Tongue (tissue), 2 donors: ENCODE measurements around the gene ZFYVE1. TPM values are rescaled to one million over a fixed set of nuclear protein-coding genes. Genes with fewer than 3 reads are reported as not detected.
"Not testable (repeated sequence)": the region's sequence is repeated elsewhere in the genome, so short reads cannot be mapped to it uniquely, and the experiment has no call there.

Experiments used
- DNase-seq: peaks from one replicate; pipeline ENCODE4 v3.0.0-alpha.2; 2015
- total RNA-seq: library from RNA; depleted of rRNA; stranded (reverse); fragments of >200 nt; gene quantifications from one replicate; pipeline ENCODE4 v1.2.3, GENCODE V29; 2014

Gene ZFYVE1
- total RNA-seq, 1 donor from 2014 or later = 15.3 TPM

DNA sequence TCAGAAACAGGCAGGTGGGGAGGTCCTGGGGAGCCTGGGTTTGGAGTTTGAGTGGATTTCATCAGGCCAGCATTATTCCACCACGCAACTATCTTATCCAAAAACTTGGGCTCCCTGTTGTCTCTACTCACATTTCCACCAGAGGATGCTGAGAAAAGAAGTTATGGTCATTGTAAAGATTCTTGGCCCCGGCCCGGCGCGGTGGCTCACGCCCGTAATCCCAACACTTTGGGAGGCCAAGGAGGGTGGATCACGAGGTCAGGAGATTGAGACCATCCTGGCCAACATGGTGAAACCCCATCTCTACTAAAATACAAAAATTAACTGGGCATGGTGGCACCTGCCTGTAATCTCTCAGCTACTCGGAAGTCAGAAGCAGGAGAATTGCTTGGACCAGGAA is 70.2 kb downstream of the ZFYVE1 start:
- DNase-seq = not testable (repeated sequence)

DNA sequence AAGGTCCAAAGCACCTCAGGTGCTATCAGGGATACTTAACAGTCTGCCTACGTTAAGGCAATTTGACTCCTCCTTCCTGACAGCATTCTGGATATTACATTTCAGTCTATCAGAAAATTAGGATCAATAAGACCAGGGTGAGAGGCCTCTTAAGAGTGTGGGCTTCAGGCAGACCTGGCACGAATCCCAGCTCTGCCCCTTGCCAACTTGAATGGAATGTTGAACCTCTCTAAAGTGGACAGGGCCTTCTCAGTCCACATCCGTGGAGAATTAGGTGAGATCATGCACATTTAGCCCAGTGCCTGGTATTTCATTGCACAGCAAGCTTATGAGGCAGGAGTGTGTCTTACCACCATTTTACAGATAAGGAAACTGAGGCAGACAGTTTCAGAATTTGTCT is 74.7 kb downstream of the ZFYVE1 start:
- DNase-seq = no peak

DNA sequence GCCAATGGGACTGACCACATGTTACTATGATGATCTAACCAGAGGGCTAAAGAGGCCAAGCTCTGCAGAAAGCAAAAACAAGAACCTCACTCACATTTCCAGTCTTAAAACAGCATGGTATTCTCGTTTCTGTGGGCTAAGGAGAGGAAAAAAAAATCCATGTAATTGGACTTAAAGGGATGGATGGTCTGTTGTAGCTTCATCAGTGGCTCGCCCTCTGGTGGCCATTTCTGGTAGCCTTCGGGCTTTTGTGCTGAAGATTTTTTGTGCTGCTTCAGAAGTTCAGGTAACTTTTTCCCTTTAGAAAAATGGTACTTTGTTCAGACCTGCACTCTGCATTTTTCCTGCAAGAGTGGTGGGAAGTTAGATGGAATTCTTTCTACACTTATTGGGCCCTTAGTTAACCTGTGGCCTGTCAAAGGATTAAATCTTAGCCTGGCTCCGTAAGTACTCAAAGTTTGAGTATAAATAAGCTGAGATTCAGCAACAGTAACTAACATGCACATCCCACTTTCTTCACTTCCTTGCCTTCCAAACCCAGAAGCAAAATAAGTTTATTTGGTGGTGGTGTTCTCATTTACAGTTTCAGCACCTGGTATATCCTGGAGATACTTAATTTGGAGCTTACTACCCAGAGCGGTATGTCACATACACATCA is 78.3 kb downstream of the ZFYVE1 start:
- DNase-seq = peak; percentile 77

DNA sequence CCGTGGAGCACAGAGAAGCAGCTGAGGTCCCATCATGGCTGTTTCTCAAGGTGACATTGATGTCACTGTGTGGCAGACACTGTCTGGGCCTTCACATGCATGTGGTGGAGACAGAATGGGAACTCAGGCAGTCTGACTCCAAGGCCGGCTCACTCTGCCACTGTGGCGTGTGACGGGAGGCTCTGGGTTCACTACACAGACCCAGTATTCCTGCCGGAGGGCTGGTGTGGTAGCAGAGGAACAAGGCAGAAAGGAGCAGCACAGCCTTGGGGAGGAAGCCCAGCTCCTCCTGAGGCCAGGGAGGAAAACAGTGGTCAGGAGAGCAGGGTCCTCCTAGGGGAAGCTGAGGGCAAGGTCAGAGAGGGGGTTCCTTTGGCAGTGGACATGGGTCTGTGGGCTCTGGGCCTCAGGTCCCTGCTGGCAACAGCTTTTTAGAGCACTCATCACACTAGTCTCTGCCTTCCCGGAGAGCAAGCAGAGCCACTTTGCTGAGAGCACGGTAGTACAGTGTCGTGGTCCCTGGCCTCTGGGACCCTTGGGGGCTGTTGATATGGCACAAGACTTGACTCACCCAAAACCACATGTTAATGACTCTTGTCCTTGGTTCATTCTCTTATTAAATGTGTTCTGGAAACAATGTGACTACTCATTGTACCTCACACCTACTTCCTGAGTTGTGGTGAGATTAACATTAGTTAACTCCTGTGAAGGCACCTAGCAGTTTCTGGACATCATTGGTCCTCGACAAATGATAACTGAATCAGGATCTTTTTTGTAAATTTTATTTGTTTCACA is 79.3 kb downstream of the ZFYVE1 start:
- no peak for DNase-seq

DNA sequence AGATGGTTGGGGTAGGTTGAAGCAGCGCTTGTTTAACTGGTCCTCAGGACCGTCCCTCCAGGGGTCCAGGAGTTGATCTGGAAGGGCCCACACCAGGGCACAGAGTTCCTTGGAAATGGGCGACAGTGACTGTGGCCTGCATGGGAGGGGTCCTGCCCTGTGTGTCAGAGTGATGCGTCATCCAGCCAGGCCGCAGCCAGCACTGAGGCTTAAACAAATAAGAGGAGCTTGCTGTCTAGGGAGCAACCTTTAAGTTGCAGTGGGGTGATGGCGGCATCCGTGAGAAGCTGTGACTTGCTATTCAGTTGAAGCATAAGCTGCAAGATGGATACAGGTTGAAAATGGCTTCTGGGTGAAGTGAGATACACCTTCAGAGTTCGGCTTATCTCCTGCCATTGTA is 80.4 kb downstream of the ZFYVE1 start:
- no peak for DNase-seq

DNA sequence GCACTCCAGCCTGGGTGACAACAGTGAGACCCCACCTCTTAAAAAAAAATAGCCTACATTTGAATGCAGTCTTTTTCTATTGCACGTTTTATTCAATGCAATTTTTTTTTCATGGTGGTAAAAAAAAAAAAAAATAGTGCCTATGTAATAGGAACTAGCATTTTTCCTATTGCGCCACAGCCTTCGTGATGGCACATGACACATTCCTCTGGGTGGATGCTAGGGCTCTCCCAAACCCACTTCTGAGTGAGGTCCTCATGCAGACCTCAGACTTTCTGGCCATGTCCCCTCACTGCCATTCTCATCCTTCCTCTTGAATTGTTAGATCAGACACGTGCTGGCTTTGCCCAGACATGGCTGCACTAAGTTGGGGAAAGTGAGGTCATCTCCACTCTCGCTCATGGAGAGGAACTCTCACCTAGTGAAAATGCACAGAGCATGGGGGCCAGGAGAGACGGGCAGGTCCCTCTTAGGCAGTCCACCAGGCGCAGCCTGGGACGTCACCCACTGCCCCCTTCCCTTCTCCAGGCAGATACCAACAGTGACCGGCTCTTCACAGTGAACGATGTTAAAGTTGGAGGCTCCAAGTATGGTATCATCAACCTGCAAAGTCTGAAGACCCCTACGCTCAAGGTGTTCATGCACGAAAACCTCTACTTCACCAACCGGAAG is 81.4 kb downstream of the ZFYVE1 start:
- no peak for DNase-seq

DNA sequence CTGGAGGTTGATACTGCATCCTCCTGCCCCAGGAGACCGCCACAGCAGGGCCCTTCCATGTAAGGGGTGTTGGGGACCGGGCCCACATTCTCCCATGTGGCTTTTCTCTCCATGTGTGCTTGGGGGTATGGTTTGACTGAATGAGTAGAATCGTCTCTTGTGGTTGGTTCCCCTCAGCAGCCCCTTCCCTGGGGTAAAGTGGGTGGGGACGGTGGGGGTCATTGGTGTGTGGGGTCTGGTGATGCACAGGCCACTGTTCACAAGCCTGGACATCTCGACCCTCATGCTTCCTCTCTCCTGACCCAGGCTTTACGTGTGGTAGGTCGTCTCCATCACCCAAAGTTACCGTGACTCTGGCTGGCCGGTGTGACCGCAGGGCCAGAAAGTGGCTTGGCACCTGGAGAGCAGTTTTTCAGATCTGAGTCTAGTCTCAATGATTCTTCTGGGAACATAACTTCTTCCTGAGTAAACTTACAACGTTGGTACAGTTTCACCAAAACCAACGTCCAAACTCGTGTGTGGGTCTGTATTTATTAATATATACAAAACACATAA is 83.0 kb downstream of the ZFYVE1 start:
- DNase-seq = no peak

DNA sequence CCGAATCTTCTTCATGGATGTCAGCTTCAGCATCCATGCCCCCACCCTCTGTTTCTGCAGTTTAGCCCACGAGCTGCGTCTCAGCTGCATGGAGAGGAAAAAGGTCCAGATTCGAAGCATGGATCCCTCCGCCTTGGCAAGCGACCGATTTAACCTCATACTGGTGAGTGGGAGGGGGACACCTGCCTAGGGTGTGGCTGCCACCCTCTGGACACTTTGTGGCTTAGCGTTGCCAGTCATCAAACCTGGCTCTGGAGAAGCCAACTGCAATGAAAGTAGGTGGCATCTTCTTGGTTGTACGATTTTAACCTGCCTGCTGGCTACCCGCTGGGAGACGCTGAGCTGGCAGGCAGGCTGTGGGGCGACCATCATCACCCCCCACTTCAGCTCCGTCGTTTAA is 84.0 kb downstream of the ZFYVE1 start:
- DNase-seq = no peak

DNA sequence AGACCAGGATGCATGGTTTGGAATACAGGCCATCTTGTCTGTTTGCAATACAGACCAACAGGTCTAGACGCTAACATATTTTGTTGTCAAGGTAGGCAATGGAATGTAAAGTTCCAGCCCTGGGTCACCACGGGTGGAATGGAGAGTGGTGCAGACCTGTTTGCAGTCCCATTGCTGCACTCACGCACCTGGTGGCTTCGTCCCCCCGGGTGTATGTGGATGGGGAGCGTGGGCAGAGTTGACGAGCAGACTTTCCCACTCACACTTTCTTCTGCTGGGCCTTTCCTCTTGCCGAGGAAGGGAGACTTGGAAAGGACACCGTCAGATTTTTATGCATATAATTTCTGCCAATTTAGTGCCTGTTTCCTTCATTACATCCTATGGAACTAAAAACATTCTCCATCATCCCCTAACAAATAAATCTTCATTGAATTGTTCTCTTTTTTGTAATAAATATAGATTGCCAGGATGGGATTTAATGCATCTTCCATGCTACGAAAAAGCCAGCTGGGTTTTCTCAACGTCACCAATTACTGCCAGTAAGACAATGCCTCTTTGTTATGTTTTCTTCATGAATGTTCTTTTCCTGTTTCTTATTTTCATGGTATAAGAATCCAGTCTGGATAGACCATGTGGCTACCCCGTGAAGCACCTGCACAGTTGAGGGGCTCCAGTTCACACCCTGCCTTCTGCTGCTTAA is 85.5 kb downstream of the ZFYVE1 start:
- DNase-seq = peak; percentile 81

DNA sequence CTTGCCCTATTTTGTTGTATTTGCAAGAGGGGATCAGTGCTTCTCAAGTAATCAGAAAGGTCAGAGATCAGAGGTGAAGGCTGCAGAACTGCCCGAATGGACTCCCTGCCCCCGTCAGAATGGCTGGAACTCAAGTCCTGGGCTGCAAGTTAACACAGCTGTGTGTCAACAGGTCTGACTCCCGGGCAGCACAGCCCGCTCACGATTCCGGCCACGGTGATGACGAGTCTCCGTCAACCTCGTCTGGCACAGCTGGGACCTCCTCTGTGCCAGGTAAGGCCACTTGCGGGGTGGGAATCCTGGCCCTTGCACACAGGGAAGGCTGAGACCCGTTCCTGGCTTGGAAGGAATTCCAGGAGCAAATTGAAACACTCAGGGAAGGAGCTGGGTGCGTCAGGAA is 87.3 kb downstream of the ZFYVE1 start:
- DNase-seq = no peak

DNA sequence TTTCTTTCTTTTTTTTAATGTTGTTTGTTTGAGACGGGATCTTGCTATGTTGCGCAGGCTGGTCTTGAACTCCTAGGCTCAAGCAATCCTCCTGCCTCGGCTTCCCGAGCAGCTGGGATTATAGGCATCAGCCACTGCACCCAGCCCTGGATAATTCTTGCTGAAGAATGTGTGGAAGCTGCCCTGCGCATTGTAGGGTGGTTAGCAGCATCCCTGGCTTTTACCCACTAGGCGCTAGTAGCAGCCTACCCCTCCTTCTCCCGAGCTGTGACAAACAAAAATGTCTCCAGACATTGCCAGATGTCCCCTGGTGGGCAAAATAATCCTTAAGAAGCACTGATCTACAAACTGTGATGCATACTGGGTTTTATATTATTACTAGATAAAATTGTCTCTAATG is 94.0 kb downstream of the ZFYVE1 start:
- no peak for DNase-seq

DNA sequence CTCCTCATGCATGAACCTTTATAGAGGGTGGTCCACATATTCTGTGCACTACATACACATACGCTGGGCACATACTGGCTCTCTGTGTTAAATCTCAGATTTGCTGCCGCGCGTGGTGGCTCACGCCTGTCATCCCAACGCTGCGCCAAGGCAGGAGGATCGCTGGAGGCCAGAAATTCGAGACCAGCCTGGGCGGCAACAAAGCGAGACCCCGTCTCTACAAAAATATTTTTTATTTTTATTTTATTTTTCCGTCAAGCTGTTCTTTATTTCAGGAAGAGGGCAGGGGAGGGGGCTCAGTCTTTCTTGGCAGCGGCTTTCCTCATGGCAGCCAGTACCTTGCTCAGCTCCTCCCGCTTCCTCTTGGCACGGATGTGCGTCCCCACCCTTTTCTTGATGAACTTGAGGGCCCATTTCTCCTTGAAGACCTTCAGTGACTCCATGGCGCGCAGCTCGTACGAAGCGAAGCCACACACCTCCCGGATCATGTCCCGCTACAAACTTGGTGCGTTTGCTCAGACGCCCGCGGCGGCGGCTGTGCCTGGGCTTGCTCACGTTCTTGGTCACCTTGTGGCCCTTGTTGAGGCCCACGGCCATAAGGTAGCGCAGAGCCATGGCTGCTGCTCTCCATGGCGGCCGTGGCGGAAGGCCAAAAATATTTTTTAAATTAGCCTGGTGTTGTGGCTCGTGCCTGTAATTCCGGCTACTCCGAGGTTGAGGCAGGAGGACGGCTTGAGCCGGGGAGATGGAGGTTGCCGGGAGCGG is 97.4 kb downstream of the ZFYVE1 start:
- DNase-seq = no peak

DNA sequence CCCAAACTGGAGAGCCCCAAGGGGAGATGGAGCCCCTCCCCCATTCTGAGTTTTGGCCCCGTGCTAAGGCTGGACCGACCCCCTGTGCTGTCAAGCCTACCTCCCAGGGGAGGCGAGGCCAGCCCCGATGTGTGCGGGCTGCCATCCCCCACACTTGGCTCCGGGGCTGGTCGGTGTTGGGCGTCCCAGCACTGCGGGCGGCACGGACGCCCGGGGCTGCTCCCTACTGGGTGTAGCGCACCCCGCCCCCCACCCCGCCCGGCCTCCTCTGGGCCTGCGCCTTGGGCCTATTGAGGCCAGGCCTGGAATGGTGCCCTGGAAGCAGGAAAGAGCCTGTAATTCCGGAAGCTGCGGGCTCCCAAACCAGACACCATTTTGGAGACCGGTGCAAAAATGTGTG is 98.0 kb downstream of the ZFYVE1 start:
- DNase-seq = no peak

DNA sequence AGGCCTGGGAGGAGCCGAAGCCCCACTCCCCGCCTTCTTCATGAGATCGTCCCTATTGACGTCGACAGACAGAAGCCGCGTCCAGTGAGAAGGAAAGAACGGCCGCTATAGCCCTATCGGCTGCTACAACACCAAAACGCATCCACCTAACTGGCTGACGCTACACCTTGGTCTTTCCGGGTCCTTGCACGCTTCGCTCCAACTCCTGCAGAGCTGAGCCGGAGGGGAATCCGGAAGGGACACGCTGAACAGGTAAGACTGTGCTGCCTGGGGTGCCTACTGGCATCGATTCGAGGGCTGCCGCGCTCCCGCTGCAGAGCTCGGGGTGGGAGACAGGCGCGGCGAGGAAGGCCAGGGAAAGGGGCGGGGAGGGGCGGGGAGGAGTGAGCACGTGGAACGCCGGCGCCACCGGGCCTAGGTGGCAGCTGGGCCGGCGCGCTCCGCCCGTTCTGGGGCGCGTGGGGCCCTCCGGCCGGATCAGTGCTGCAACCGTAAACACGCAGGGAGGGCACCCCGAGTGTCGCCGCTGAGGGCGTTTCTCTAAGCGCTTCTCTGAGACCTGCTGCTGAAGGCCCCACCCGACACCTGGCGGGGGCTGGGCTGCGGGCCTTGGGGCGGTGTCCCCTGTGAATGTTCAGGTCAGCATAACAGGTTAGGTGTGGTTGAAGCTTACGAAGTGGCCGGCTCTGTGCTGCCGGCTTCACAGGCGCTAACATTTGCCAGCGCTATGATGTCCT is 100.4 kb downstream of the ZFYVE1 start, which contains the start of gene DCAF4:
TSS of gene DCAF4 (plus strand) at position 173 of the 737 bp plus-strand sequence. CDS start 11,515 bp downstream, outside the sequence.
- peak; percentile 99 for DNase-seq

DNA sequence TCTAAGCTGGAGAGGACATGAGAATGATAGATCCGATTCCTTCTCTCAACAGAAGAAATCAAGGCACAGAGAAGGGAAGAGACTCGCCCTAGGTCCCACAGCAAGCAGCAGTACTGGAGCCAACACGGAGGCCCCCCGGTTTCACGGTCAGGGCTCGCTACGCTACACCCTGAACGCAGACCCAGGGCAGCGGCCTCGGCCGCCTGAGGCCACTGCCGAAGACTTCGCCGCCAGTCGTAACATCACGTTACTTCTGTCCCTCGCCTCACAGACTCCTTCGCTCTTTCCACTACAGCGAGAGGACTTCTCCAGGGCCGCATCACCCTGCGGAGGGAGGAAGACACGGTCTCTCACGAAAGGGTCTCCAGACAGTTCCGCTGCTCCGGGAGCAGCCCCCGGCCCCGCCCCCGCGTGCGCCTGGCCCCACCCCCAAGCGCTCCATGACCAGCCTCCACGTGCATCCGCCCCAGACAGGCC is 101.1 kb downstream of the ZFYVE1 start:
- DNase-seq = no peak

DNA sequence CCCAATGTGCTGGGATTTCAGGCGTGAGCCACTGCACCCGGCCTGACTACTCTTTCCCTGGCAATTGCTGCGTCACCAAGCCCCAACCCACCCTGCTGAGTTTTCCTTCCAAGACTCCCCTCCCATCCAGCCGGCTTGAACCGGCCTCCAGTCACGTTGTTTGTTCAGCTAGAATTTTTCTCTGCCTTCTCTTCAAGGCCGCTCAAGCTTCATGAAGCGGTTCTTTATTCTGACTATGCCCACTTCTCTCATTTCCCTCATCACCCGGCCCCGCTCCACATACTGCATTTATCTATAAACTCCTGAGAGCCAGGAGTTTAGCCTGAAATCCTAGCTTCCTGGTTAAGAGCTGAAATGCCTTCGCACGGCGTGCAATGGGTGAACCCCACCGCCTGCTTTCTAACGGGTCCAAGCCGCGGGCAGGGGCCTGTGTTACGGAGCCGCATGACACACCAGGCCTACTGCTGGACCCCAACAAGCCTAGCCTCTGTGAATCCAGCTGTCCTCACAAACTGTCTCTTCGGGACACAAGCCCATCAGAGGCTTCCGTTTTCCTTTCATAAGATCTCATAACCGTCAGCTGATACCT is 101.6 kb downstream of the ZFYVE1 start:
- DNase-seq = peak; percentile 40

DNA sequence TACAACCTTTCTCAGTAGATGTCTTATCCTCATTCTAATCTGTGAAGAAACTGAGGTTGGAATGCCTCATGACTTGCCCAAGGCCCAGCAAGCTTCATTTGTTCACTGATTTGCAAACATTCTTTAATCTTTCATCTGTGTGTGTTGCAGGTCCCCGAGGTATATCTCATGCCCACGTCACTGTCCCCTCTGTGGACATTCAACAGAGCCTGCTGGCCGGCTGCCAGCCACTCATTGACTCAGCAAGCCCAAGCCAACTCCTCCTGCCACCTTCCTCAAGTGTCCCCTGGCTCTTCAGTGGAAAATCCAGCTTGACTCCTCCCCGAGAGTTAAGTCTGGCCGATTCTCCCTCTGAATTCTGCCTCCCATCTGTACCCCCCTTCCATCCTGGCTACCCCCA is 102.6 kb downstream of the ZFYVE1 start:
- peak; percentile 15 for DNase-seq

DNA sequence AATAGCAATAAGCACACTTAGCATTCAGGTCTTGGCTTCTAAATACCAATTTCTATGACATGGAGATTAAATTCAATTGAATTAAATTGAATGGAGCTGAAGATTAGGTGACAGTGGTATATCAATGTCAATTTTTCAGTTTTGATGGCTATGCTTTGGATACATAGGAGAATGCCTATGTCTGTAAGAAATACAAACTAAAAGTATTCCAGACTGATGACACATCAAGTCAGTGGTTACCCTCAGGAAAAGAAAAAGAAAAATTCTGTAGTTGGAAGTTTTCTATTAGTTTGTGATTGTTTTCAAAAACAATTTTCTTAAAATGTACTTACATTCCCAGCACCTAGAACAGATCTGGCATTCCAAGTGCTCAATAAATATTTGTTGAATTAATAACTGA is 105.5 kb downstream of the ZFYVE1 start:
- no peak for DNase-seq

DNA sequence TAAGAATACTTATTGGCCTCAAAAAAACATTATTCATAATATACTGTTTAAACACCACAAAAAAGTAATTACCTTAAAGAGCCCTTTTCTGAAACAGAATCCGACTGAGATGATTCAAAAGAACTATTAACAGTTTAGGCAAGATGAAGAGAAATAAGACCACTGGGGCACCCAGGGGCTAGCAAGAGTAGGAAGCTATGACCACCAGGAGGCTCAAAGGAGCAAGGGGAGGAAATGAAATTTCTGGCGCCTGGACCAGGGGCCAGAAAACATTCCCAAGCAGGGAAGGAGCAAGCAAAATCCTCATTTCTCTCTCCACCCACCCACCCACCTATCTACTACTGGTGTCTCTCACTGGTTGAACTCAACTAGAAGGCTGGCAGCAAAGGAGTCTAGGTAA is 106.9 kb downstream of the ZFYVE1 start:
- no peak for DNase-seq
